ENCODE measurements around the gene NUDT14.

The NUDT14 gene

DNA sequence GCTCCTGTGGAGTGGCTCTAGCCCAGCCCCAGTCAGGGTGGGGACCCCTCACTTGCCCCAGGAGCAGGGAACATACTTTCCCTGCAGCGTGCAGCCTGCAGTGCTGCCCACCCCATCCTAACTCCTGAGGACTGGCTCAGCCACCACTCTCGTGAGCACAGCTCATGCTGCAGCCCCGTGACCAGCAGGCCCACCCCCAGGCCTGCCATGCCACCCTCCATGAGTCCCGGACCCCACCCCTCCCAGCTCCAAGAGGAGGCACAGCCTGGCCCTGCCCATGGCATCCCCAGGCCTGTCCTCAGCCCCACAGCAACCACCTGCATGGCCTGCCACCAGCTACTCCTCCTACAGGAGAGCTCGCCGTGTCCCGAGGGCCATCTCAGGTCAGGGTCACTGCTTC is 8.6 kb downstream of the NUDT14 start:
- no peak for DNase-seq

DNA sequence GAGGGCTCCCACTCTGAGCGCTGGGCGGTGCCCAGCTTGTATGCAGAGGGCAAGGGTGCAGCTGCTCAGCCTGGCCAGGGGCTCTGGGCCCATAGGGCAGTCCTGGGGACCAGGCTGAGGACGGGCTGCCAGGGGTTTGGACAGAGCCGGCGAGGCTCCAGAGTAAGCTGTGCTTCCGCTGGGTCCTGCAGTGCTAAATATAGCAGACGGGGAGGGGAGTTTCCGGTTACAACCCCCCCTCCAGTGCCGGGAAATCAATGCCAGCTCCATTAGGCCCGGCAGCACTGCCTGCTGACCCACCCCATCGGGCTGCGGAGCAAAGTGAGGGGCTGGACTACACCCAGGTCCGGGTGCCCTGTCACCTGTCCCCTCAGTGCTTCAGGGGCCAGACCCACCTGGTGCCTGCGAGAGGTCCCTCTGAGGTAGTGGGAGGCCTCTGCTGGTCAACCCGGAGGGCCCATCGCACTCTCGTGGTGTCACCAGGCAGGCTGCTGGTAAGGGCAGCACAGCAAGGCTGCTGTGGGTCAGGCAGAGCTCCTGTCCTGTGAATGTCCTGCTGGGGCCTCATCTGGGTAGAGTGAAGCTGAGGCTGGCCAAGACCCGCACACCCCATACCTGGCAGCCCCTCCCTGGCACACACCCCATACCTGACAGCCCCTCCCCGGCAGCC is 10.0 kb downstream of the NUDT14 start:
- no peak for DNase-seq

DNA sequence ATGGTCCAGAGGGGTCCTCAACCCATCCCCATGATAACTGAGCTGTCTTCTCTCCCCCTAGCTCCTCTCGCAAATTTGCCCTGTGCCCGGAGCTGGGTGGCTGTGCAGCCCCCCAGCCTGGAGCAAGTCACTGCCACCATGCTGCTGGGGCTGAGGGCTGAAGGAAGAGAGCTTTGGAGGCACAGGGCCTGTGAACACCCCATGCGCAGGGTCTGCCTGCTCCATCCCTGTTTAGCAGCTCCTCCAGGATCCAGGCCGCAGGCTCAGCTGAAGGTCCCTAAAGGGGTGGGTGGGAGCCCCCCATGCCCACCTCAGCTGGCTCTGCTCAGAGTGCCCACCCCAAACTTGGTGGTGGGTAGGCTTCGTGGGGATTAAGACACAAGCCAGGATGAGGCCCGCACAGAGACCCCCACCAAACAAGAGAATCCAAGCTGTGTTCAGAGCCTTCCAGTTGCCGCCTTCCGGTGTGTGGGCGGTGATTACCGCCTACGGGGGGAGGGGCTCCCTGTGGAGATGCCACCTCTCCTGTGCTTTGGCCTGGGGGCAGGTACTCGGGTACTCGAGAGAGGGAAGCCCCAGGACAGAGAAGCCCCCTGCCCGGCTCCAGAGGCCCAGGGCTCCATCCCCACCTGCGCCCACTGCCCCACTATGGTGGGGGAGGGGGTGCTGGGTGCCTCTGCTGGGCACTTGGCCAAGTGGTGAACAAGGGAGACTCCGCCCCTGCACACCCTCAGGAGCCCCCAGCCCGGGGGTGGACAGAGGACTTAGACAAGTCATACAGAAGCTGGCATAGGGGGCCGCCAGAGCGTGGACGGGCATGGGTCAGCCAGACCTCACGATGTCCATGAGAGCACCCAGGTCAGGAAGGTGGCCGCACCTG is 11.1 kb downstream of the NUDT14 start:
- no peak for DNase-seq

DNA sequence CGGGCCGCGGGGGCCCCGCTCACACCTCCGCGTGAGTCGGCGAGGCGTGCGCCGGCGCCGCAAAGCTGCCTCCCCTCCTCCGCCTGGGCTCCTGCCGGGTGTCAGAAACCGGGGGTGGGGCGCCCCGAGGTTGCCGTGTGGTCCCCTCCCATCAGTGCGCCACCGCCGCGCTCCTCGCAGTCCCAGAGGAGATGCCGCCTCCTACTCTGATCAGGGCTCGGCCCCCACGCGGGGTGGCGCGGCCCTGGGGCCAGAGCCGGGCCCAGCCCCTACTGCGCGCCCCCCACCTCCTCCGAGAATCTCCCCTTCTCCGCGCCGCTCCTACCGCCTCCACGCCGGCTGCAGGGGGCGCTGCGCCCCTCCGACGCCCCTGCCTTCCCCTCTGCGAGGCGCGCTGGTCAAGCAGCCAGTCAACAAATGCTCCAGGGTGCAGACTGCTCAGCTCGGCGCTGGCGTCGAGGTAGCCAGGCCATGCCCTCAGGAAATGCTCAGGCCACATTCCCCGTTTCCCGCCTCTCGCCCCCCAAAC is 12.1 kb downstream of the NUDT14 start:
- DNase-seq, result no peak

DNA sequence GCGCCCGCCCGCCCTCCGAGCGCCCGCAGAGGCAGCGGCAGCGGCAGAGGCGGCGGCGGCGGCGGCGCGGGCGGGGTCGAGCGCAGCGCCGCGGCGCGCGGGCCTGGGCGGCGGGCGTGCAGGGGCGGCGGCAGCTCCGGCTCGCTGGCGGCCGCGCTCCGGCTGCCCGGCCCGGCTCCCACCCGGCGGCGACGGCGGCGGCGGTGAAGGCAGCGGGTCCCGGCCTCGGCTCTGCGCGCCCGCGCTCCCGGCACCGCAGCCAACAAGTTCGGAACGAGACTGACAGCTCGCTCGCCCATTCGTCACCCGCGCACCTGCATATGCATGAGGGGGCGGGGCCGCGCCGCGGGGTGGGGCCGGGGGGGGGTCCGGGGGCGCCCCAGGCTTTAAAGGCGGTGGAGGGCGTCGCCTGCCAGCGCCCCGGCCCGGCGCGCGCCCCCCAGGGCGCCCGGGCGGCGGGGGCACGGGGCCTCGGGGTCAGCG is 12.6 kb downstream of the NUDT14 start, which contains the start of gene JAG2:
Gene JAG2, minus strand, starts transcription at position 281 of the 483 bp plus-strand sequence. CDS start 356 bp downstream, outside the sequence.
- no peak for DNase-seq

DNA sequence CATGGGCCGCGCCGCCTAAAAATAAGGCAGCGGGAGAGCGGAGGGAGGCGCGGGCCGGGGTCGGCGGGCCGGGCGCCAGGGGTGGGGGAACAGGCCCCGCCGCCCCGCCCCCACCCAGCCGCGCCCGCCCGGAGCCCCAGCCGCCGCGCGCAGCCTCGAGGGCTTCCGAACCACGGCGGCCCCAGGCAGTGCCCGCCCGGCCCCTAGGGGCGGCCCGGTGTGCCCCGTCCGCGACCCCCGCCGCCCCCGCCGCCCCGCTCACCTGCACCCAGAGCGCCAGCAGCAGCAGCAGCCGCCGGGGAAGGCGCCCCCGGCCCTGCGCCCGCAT is 13.1 kb downstream of the NUDT14 start:
- DNase-seq, result no peak

DNA sequence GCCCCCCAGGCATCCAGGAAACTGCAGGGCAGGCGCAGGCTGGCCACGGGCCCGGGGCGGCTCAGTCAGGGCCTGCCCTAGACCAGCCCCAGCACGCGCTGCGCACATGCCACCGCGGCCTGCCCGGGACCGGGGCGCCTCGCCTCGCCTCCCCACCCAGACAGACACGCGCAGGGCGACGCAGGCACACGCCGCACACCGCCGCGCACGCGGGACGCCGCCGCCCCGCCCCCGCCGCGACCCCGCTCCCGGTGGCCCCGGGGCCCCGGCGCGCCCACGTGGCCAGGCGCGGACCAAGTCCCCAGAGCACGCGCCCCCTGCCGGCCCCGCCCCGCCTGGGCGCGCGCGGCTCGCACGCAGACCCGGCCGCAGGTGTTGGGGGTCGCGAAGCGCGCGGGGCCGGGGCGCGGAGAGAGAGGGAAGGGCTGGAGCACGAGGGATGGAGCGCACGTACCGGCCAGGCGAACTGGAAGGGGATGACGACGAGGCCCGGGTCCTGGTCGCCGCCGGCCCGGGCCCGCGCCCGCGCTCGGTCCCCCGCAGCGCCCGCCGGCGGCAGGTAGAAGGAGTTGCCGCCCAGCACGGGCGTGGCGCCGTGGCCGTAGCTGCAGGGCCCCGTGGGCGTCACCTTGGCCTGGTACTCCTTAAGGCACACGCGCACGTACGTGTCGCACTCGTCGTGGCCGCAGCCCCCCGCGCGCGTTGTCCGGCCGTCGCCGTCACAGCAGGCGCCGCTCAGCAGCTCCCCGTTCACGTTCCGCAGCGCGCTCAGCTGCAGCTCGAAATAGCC is 13.6 kb downstream of the NUDT14 start:
- DNase-seq, result no peak

DNA sequence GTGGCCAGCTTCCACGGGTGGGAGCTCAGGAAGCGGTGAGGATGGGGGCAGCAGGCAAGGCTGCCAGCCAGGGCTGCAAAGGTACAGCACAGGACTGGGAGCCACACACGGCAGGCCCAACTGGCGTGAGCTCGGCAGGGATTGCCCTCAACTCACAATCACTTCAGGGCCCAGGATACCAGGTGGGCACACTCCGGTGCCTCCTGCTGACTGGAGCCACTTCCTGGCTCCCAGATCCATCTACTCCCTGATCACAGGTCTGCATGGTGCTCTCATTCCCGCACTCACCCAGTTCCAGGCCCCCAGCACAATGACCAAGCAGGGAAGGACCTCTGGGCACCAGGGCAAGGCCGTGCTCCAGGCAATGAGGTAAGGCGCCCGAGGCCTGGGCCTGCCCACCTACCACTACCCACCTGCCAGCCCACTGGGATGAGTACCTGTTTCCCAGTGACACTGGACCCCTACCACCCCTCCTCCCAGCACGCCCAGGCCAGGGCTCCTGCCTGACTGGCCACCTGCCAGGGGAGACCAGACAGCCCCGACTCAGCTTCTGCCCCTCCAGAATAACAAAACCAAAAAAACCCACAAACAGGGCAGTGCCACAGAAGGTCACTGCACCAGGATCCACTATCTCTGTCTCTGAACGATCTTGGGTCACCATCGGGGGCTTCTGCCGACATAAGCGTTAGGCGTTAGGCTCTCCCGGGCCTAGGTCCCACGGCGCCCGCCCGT is 14.4 kb downstream of the NUDT14 start:
- DNase-seq, result no peak

DNA sequence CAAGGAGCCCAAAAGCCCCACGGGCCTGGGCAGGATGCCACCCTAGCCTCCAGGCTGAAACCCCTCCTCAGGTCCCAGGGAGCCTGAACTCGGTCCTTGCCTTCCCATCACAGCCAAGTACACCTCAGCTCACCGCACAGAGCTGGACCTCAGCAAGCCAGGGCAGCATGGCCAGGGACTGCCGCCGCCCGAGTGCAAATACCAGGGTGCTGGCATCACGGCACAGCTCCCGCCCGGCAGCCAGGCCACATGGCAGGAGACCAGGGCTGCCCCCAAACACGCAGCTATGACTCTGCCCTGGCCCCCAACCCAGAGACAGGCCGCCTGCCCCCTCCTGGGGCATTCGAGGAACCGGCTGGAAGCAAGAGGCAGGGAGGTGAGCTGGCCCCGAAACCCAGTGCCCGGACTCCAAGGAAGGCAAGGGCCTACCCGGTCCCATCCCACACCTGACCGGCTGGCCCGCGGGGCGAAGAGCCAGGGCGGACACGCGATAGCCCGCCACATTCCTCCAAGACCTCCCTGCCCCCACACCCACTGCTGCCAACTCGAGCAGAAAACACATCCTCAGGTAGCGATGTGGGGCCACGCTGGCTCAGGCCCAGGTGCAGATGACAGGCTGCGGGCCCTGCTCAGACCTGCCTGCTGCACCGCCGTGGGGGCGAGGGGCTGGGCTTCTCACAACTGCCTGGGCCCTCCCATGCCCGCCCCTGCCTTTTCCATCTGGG is 15.2 kb downstream of the NUDT14 start:
- no peak for DNase-seq

DNA sequence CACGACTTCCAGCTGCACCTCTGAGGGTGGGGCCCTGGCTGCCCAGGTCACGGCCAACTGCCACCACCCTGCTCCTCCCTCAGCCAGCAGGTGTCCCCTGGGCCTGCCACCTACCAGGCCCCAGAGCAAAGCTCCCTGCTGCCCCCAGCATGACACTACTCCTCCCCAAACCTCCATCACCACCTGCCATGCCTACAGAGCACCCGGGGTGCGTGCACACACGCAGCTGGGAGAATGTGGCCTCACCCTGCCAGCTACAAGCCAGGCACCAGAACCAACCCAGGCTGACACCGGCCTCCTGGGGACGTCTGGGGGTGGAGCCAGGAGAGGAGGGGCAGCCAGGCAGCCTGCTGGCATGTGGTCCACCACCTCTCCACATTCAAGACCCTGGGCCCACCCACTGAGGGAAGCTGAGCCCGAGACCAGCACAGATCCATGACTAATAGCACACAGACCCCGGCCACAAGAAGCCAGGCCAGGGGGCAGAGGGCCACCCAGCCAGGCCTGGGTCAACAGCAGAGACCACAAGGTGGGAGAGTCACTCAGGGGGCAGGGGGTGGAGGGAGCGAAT is 15.9 kb downstream of the NUDT14 start:
- DNase-seq, result no peak

DNA sequence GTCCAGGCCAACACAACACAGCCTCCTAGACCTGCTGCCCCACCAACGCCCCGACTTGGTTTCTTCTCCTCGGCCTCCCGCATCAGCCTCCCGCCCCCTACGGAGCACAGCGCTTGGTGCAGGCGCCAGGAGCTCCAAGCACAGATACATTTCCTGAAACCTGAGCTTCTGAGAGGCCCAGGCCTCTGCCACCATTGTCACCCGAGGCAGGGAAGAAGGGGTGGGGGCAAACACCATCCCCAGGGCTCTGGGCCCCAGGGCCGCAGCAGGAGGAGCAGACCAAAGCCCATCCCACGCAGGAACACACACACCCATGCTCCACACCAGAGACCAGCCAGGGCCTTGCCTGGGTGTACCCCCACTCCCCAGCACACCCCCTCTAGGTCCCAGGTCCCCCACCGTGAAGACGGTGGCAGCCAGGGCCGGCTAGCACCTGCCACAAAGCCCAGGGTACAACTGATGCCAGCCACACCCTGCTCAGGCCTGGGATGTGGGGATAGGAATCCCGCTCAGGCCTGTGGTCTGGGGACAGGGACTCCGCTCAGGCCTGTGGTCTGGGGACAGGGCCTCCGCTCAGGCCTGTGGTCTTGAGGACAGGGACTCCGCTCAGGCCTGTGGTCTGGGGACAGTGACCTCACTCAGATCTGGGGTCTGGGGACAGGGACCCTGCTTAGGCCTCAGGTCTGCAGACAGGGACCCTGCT is 17.9 kb downstream of the NUDT14 start:
- DNase-seq, result no peak

DNA sequence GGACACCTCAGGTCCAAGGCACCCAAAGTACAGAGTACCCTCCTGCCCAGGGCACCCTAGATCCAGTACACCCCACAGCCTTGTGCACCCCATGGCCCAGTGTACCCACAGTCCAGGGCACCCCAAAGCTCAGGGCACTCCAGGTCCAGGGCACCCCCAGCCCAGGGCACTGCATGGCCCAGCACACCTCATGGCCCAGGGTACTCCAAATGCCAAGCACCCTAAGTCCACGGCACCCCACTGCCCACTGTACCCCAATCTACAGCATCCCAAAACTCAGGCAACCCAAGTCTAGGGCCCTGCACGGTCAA is 18.5 kb downstream of the NUDT14 start:
- no peak for DNase-seq

DNA sequence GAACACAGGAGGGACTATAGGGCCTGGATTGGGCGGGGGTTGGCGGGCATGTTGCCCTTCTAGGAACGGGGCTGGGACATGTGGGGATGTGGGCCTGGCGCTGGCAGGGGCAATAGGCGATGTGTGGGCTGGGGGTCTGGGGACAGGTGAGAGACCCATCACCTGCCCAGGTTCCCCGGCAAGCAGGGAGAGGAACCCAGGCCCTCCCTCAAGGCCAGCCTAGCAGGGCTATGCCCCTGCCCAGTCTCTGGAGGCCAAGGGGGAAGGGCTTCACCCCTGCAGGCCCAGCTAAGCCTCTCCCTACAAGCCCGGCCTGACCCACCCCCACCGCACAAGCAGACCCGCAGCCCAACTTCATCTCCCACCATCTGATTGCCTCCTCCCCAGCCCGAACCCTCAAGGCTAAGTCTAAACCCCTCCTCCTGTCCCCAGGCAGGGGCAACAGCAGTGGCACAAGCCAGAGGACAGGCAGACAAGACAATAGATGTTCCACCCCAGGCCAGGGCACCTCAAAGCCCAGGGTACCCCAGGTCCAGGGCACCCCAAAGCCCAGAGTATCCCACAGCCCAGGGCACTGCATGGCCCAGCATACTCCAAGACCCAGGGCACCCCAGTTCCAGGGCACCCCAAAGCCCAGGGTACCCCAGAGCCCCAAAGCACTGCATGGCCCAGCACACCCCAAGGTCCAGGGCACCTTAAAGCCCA is 19.0 kb downstream of the NUDT14 start:
- no peak for DNase-seq

DNA sequence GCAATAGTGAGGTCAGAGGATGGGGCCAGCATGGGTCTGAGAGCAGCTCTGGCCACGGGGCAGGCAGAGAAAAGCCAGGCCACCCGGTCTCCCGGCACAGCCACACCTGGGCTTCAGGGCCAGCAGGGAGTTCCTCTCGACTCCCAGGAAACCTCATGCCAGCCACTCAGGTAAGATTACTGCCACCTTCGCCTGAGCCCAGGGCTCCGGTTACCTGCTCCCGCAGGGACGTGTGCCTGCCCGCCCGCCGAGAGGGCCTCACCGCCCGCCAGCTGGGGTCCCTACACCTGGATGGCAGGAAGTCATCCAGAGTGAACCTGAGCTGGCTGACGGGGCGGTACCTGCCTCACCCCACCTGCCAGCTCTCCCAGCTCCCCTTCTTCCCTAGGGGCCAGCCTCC is 19.8 kb downstream of the NUDT14 start:
- no peak for DNase-seq

DNA sequence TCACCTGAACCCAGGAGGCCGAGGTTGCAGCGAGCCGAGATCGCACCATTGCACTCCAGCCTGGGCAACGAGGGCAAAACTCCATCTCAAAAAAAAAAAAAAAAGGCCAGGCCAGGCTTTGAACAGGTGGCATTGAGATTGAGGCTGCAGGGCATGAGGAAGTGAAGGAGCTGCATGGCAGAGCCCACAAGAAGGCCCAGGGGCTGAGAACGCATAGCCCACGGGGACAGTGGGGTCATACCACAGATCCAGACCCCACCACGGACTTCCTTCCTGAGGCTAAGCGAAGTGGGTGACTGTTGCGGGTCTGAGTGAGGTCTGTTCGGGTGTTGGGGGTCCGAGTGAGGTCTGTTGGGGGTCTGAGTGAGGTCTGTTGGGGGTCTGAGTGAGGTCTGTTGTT is 20.3 kb downstream of the NUDT14 start:
- DNase-seq, result no peak

DNA sequence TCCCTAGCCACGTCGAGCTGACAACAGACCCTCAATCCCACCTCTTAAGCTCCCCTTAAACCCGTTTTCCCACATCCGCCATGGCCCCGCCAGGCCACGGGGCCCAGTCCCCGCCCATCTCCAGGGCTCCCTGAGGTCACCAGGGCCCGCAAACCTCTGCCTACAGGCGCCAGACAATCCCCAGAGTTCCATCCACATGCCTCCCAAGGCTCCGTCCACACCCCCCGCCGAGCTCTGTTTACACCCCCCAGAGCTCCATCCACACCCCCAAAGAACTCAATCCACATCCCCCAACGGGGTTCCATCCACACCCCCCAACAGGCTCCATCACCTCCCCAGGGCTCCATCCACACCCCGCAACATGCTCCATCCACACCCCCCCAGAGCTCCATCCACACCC is 21.8 kb downstream of the NUDT14 start:
- DNase-seq, result no peak

DNA sequence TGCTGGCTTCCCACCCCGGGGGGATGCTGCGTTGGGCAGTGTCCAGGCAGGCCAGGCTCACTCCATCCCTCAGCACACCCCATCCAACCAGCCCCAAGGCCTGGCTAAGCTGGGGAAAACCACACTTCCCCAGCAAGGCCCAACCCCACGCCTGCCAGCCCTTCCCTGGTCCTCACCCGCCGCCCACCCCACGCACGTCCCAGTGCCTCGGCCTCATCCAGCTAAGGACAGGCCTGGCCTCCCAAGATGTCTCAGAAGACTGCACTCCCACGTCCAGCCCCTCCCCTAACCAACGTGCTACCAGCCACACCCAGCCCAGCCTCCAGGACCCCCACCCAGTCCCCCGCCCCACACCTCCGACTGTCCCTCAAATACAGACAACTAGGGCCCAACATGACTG is 22.3 kb downstream of the NUDT14 start:
- no peak for DNase-seq

DNA sequence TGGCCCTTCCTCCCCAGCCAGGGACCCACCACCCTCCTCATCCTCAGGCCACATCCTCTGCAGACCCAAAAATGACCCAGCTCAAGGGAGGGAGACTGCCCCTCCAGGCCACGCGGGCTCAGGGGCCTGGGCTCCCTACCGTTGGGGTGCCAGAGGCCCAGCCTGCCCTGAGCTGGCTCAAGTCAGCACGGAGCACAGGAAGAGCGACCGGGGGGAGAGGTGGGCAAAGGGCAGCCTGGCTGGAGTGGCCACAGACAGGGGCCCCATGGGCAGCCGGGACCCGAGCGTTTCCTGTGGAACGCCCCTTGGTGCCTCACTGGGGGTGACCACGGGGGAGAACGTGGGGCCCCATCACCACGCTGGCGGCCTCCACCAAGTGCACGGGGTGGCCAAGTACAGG is 23.2 kb downstream of the NUDT14 start:
- no peak for DNase-seq

DNA sequence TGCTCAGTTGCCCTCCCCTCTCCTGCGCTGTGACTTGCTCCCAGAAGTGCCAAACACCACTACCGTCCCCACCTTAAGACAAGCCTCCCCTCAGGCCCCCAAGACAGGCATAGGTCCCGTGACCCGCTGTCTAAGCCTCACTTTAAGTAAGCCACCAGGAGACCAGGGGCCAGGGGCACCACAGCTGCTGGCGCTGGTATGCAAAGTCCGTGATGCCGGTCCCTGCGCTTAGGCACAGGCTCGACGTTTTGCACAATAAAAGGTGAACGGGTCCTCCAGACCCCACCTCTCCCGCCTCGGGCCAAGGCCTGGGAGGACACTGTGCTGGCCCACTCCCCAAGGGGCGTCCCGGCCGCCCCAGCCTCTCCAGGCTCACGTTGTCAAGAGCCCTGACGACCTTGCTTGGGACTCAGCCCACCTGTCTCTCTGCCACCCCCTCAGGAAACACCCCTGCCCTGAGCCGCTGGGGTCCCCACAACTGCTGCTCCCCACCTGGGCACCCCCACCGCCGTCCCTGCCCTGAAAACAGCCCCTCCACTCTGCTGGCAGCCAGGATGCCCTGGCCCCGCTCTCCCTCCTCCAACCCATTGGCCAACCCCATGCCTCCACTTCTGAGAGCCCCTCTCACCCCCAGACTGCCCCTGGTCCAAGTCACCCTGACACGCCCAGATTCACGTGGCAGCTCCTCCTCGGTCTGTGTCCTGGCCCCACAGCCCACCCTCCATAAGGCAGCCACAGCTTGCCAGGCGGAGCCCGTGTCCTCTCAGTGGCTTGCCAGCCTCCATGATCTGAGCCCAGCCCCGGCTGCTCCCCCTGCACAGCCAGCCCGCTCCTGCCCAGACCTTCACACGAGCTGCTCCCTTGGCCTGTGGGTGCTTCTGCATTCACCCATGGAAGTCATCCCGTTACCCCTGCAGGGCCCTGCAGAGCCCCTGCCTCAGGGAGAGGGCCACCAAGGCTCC is 24.4 kb downstream of the NUDT14 start:
- DNase-seq, result no peak

Measured in amniotic stem cell (primary cell).